ENCODE data around the gene HBB. TPM values are rescaled to one million over a fixed set of nuclear protein-coding genes. Genes with fewer than 3 reads are reported as not detected.

The HBB gene
- total RNA-seq, 1 experiment from 2014 or later: not detected

- in situ Hi-C loops (cut with HindIII; ENCODE audit: low sequenced_read_pairs): no loop called here
- no peak for DNase-seq (ENCODE audit: low spot score)
These were observed 4.2 kb upstream of the HBB start for GRCh38 chr11:5231111-5231510.

- no peak for DNase-seq (ENCODE audit: low spot score)
- in situ Hi-C loops (cut with HindIII; ENCODE audit: low sequenced_read_pairs): no loop called here
These were observed 3.4 kb upstream of the HBB start for GRCh38 chr11:5230266-5230665.

GRCh38 chr11:5229796-5230195, 2.9 kb upstream of the HBB start:
- in situ Hi-C loops (cut with HindIII; ENCODE audit: low sequenced_read_pairs): no loop called here
- no peak for DNase-seq (ENCODE audit: low spot score)

- in situ Hi-C loops (cut with HindIII; ENCODE audit: low sequenced_read_pairs): no loop called here
- DNase-seq (ENCODE audit: low spot score): no peak
These were observed 2.5 kb upstream of the HBB start for GRCh38 chr11:5229356-5229755.

GRCh38 chr11:5228124-5228523, 1.3 kb upstream of the HBB start:
- no peak for DNase-seq (ENCODE audit: low spot score)
- in situ Hi-C loops (cut with HindIII; ENCODE audit: low sequenced_read_pairs): no loop called here

GRCh38 chr11:5227681-5228080, 810 bp upstream of the HBB start:
- DNase-seq (ENCODE audit: low spot score): no peak

GRCh38 chr11:5225480-5225871, 1.4 kb downstream of the HBB start:
- in situ Hi-C loops (cut with HindIII; ENCODE audit: low sequenced_read_pairs): no loop called here
- no peak for DNase-seq (ENCODE audit: low spot score)

More at GRCh38 chr11:5227681-5228080, 810 bp upstream of the HBB start:
- in situ Hi-C loops (cut with HindIII; ENCODE audit: low sequenced_read_pairs): no loop called here

GRCh38 chr11:5224538-5225479, 2.1 kb downstream of the HBB start:
- no peak for DNase-seq (ENCODE audit: low spot score)
- in situ Hi-C loops (cut with HindIII; ENCODE audit: low sequenced_read_pairs): no loop called here

- in situ Hi-C loops (cut with HindIII; ENCODE audit: low sequenced_read_pairs): no loop called here
- DNase-seq (ENCODE audit: low spot score): no peak
These were observed 3.2 kb downstream of the HBB start for GRCh38 chr11:5223686-5224085.

GRCh38 chr11:5223146-5223545, 3.7 kb downstream of the HBB start:
- no peak for DNase-seq (ENCODE audit: low spot score)
- in situ Hi-C loops (cut with HindIII; ENCODE audit: low sequenced_read_pairs): no loop called here

GRCh38 chr11:5210376-5210885, 16.4 kb downstream of the HBB start:
- in situ Hi-C loops (cut with HindIII; ENCODE audit: low sequenced_read_pairs): no loop called here
- DNase-seq (ENCODE audit: low spot score): no peak

GRCh38 chr11:5204787-5205186, 22.1 kb downstream of the HBB start:
- in situ Hi-C loops (cut with HindIII; ENCODE audit: low sequenced_read_pairs): no loop called here
- DNase-seq (ENCODE audit: low spot score): peak; percentile 36

GRCh38 chr11:5203366-5203765, 23.5 kb downstream of the HBB start:
- DNase-seq (ENCODE audit: low spot score): no peak
- in situ Hi-C loops (cut with HindIII; ENCODE audit: low sequenced_read_pairs): no loop called here

GRCh38 chr11:5200582-5200981, 26.3 kb downstream of the HBB start, which contains the start of gene OR51V1:
TSS of gene OR51V1 (minus strand) at chr11:5200682. CDS start at chr11:5200682, 0 bp downstream.
- DNase-seq (ENCODE audit: low spot score): no peak
- in situ Hi-C loops (cut with HindIII; ENCODE audit: low sequenced_read_pairs): no loop called here

- in situ Hi-C loops (cut with HindIII; ENCODE audit: low sequenced_read_pairs): no loop called here
- no peak for DNase-seq (ENCODE audit: low spot score)
These were observed 28.6 kb downstream of the HBB start for GRCh38 chr11:5198285-5198684.

- in situ Hi-C loops (cut with HindIII; ENCODE audit: low sequenced_read_pairs): no loop called here
- DNase-seq (ENCODE audit: low spot score): peak; percentile 49
These were observed 29.3 kb downstream of the HBB start for GRCh38 chr11:5197536-5197935.

GRCh38 chr11:5196731-5197130, 30.1 kb downstream of the HBB start:
- in situ Hi-C loops (cut with HindIII; ENCODE audit: low sequenced_read_pairs): no loop called here
- DNase-seq (ENCODE audit: low spot score): peak; percentile 73

GRCh38 chr11:5196067-5196466, 30.8 kb downstream of the HBB start:
- DNase-seq (ENCODE audit: low spot score): peak; percentile 85
- in situ Hi-C loops (cut with HindIII; ENCODE audit: low sequenced_read_pairs): no loop called here

- DNase-seq (ENCODE audit: low spot score): no peak
- in situ Hi-C loops (cut with HindIII; ENCODE audit: low sequenced_read_pairs): no loop called here
These were observed 34.1 kb downstream of the HBB start for GRCh38 chr11:5192738-5193137.

GRCh38 chr11:5188201-5188600, 38.7 kb downstream of the HBB start:
- in situ Hi-C loops (cut with HindIII; ENCODE audit: low sequenced_read_pairs): no loop called here
- no peak for DNase-seq (ENCODE audit: low spot score)
